ENCODE data around the gene P2RX4. TPM values are rescaled to one million over a fixed set of nuclear protein-coding genes. Genes with fewer than 3 reads are reported as not detected.

Gene P2RX4
- total and polyA plus RNA-seq, 9 of the 15 experiments (the other 6 are each of a cell fraction or from before 2014, with no cell fraction given) = 6.6 to 21.5 (median 11.7) TPM

GRCh38 chr12:121212875-121213274 lies 2.9 kb downstream of the P2RX4 start:
- ChIA-PET POLR2A (no interaction called here), CTCF (ENCODE audit: low intra/inter-chr PET ratio) (no interaction called here)
- Histone ChIP-seq H4K20me1 (replicated peaks; ENCODE audit: control insufficient read depth, insufficient read depth, low read length) (no peaks in the 10 kb centered on the region), H3K9me1 (ENCODE audit: control insufficient read depth, insufficient read depth, low read length) (peaks cover 5% of the 10 kb centered on the region), H3K9me3 (replicated peaks; ENCODE audit: control insufficient read depth, insufficient read depth, low read depth, low read length) (no peaks in the 10 kb centered on the region), H3K79me2 (ENCODE audit: control insufficient read depth, insufficient read depth, low read length) (peaks cover 13% of the 10 kb centered on the region; the same call in 2 of the 3 replicates), H3K4me2 (ENCODE audit: insufficient read depth, low read length) (no peak overlapping the region), H3K9ac (ENCODE audit: insufficient read depth in 1 of 2, low read depth in 2 of 2, low read length in 2 of 2) (no peak overlapping the region), H2AFZ (ENCODE audit: low read depth, low read length) (no peak overlapping the region), H3K27ac (ENCODE audit: extremely low read depth, low read depth, low read length) (no peak overlapping the region), H3K27me3 (ENCODE audit: control insufficient read depth in 2 of 2, insufficient read depth in 2 of 2, low read length in 2 of 2) (no peaks in the 10 kb centered on the region), H3K36me3 (ENCODE audit: control insufficient read depth, insufficient read depth, low read length) (peaks cover 10% of the 10 kb centered on the region; the same call in 1 of the 3 replicates), H3K4me1 (replicated peaks in 1 of 2; ENCODE audit: control insufficient read depth in 2 of 2, insufficient read depth in 2 of 2, low read length in 2 of 2) (peaks cover 15 to 24% of the 10 kb centered on the region in 2 experiments; a peak in 4 of 5 replicates), H3K4me3 (no peak overlapping the region)
- no TSS peak for BruUV-seq (replicated peaks)
- intact Hi-C loops (cut with micrococcal nuclease) = loop anchor here (5.0 to 10.0 kb wide), 2 partner anchors 151 to 208 kb away; no protein-coding TSS in a partner anchor
- FAIRE-seq (no peak), DNase-seq (ENCODE audit: extremely low read depth in 1 of 4, low spot score in 3 of 4) (no peak), ATAC-seq (no peak)
- 86% methylated on average over 5 of the region's 5 CpGs for WGBS (ENCODE audit: insufficient coverage, low coverage, missing lambda C conversion rate)
- in situ Hi-C loops (cut with MboI) = no loop called here
- no peak for TF ChIP-seq CXXC5 (CRISPR knock-in tag; IDR thresholded peaks at IDR 0.05)
- no peak for TF ChIP-seq NR2C1 (IDR thresholded peaks at IDR 0.05)
- TF ChIP-seq NR2C1 (tag; IDR thresholded peaks at IDR 0.05) = no peak

GRCh38 chr12:121214166-121214777 lies 4.3 kb downstream of the P2RX4 start:
- Histone ChIP-seq H4K20me1 (replicated peaks; ENCODE audit: control insufficient read depth, insufficient read depth, low read length) (no peaks in the 10 kb centered on the region), H3K27ac (ENCODE audit: extremely low read depth, low read depth, low read length) (no peak overlapping the region), H3K9me1 (ENCODE audit: control insufficient read depth, insufficient read depth, low read length) (peaks cover 6% of the 10 kb centered on the region), H2AFZ (ENCODE audit: low read depth, low read length) (no peak overlapping the region), H3K4me2 (ENCODE audit: insufficient read depth, low read length) (no peak overlapping the region), H3K4me3 (no peak overlapping the region), H3K9me3 (replicated peaks; ENCODE audit: control insufficient read depth, insufficient read depth, low read depth, low read length) (no peaks in the 10 kb centered on the region), H3K4me1 (replicated peaks in 1 of 2; ENCODE audit: control insufficient read depth in 2 of 2, insufficient read depth in 2 of 2, low read length in 2 of 2) (peaks cover 12 to 21% of the 10 kb centered on the region in 2 experiments; a peak in 4 of 5 replicates), H3K9ac (ENCODE audit: insufficient read depth in 1 of 2, low read depth in 2 of 2, low read length in 2 of 2) (no peak overlapping the region), H3K27me3 (ENCODE audit: control insufficient read depth in 2 of 2, insufficient read depth in 2 of 2, low read length in 2 of 2) (no peaks in the 10 kb centered on the region), H3K79me2 (ENCODE audit: control insufficient read depth, insufficient read depth, low read length) (peaks cover 13% of the 10 kb centered on the region; the same call in 2 of the 3 replicates), H3K36me3 (ENCODE audit: control insufficient read depth, insufficient read depth, low read length) (peaks cover 10% of the 10 kb centered on the region; the same call in 1 of the 3 replicates)
- WGBS (ENCODE audit: insufficient coverage, low coverage, missing lambda C conversion rate) = 70% methylated on average over 11 of the region's 11 CpGs
- FAIRE-seq = no peak
- no peak for ATAC-seq
- peak in 1 of 4 experiments; percentile 1 for DNase-seq (ENCODE audit: extremely low read depth in 1 of 4, low spot score in 3 of 4)
- in situ Hi-C loops (cut with MboI) (no loop called here), intact Hi-C loops (cut with micrococcal nuclease) (loop anchor here (5.0 to 10.0 kb wide), 2 partner anchors 152 to 209 kb away; no protein-coding TSS in a partner anchor)
- ChIA-PET CTCF (ENCODE audit: low intra/inter-chr PET ratio) (no interaction called here), POLR2A (interaction anchor here (0.6 to 1.6 kb wide), 2 partner anchors 8 to 10 kb away, joined by 3 to 5 read pairs; no protein-coding TSS in a partner anchor)
- no TSS peak for BruUV-seq (replicated peaks)
- no peak for TF ChIP-seq NCOR1 (IDR thresholded peaks at IDR 0.05)
- 0 out of 2 replicates have a peak, but pooled peaks have one; percentile 9 for TF ChIP-seq BACH1 (tag; IDR thresholded peaks at IDR 0.05)
